A549 (cell line): ENCODE data around the gene ADGRD1. TPM values are rescaled to one million over a fixed set of nuclear protein-coding genes. Genes with fewer than 3 reads are reported as not detected.

Experiments used
- ATAC-seq, 2 experiments: fragments of 200-7000 bp in 1 of 2; fragments of >200 bp in 1 of 2; cut with Nextera tagmentation in 1 of 2; cut with Tn5 transposase in 1 of 2; 3 replicates each; pipeline versions ENCODE4 v1.8.0 to v1.9.1; 2018 to 2020; ENCODE audit warnings: mild to moderate bottlenecking in 1 of 2, moderate library complexity in 1 of 2
- CTCF ChIA-PET: fragments of 300-600 bp; sonication (Branson Sonifier 250); formaldehyde crosslinking; extraction: SDS; loops from one replicate; lab custom pipeline; 2021; ENCODE audit warnings: antibody characterized with exemption, inconsistent platforms; lab: Yijun Ruan, JAX
- POLR2A ChIA-PET: fragments of 350-600 bp; formaldehyde crosslinking; extraction: SDS; loops from one replicate; lab custom pipeline; 2021; ENCODE audit warnings: antibody characterized with exemption, inconsistent platforms; lab: Yijun Ruan, JAX
- DNase-seq, 2 experiments: peaks; one replicate each; pipeline versions ENCODE4 v3.0.0 to v3.0.0-alpha.2; 2011 to 2016; ENCODE audit warnings: low read depth in 1 of 2, low spot score in 1 of 2
- FAIRE-seq: peaks from 2 replicates; lab custom pipeline; 2011; peaks lifted over from hg19 to GRCh38; lab: Jason Lieb, UNC
- H3K27ac ChIP-seq, 2 experiments: fragments of >200 bp; sonication (Bioruptor Twin); formaldehyde crosslinking; 3 replicates each; pipeline ENCODE4 v1.5.1; 2016 to 2017
- H3K4me1 ChIP-seq: fragments of >200 bp; sonication (Bioruptor Twin); formaldehyde crosslinking; 3 replicates; pipeline ENCODE4 v1.6.1; 2016
- H3K4me2 ChIP-seq: fragments of >200 bp; sonication (Bioruptor Twin); formaldehyde crosslinking; 3 replicates; pipeline ENCODE4 v1.6.1; 2016
- H3K4me3 ChIP-seq: fragments of >200 bp; sonication (Bioruptor Twin); formaldehyde crosslinking; 3 replicates; pipeline ENCODE4 v1.5.1; 2016
- H3K9me3 ChIP-seq: fragments of >200 bp; sonication (Bioruptor Twin); formaldehyde crosslinking; 3 replicates; pipeline ENCODE4 v1.6.1; 2016
- CBX8 ChIP-seq: fragments of 200-600 bp; sonication (generic); IDR thresholded peaks from 2 replicates; pipeline ENCODE4 v1.6.1; 2016
- CEBPB ChIP-seq, 2 experiments: fragments of >200 bp in 1 of 2; sonication (Bioruptor Twin) in 1 of 2; formaldehyde crosslinking in 1 of 2; IDR thresholded peaks; 2 replicates each; pipeline ENCODE4 v1.6.1; 2012 to 2016
- CHD2 ChIP-seq: fragments of 150-350 bp; IDR thresholded peaks from 2 replicates; pipeline ENCODE4 v1.6.1; 2014; ENCODE audit warnings: low read length; ENCODE audit not compliant: partially characterized antibody
- CTCF ChIP-seq: fragments of >200 bp; sonication (Bioruptor Twin); formaldehyde crosslinking; IDR thresholded peaks from 3 replicates; pipeline ENCODE4 v1.5.1; 2016
- ESRRA ChIP-seq: fragments of 150-350 bp; IDR thresholded peaks from 2 replicates; pipeline ENCODE4 v1.6.1; 2014; ENCODE audit warnings: mild to moderate bottlenecking, low read length, borderline replicate concordance
- FOXS1 ChIP-seq: fragments of 250-450 bp; sonication (Bioruptor Pico); IDR thresholded peaks from 2 replicates; pipeline ENCODE4 v1.5.0; 2020; ENCODE audit warnings: mild to moderate bottlenecking, moderate library complexity
- HOXB5 ChIP-seq: fragments of 250-450 bp; sonication (Bioruptor Pico); IDR thresholded peaks from 2 replicates; pipeline ENCODE4 v1.5.0; 2020; ENCODE audit warnings: mild to moderate bottlenecking, moderate library complexity
- KDM1A ChIP-seq: fragments of 200-600 bp; sonication (generic); IDR thresholded peaks from 2 replicates; pipeline ENCODE4 v1.6.1; 2016; ENCODE audit warnings: low read depth, mild to moderate bottlenecking
- KDM5A ChIP-seq: fragments of 200-600 bp; sonication (generic); IDR thresholded peaks from 2 replicates; pipeline ENCODE4 v1.6.1; 2016; ENCODE audit warnings: antibody characterized with exemption, mild to moderate bottlenecking
- MAFK ChIP-seq: fragments of 450-650 bp; IDR thresholded peaks from 2 replicates; pipeline ENCODE4 v1.6.1; 2014; ENCODE audit not compliant: partially characterized antibody
- MYC ChIP-seq: IDR thresholded peaks from 2 replicates; pipeline ENCODE4 v1.6.1; 2012; ENCODE audit warnings: mild to moderate bottlenecking, inconsistent platforms, low read length, improper control_type of control experiment, borderline replicate concordance
- NPAS2 ChIP-seq: fragments of 250-450 bp; sonication (Bioruptor Pico); IDR thresholded peaks from 2 replicates; pipeline ENCODE4 v1.8.0; 2022; ENCODE audit warnings: mild to moderate bottlenecking, moderate library complexity, borderline replicate concordance
- NR3C1 ChIP-seq: fragments of >200 bp; sonication (Bioruptor Twin); formaldehyde crosslinking; IDR thresholded peaks from 3 replicates; pipeline ENCODE4 v1.6.1; 2017
- PHF8 ChIP-seq: fragments of 200-600 bp; sonication (generic); IDR thresholded peaks from 2 replicates; pipeline ENCODE4 v1.6.1; 2016; ENCODE audit warnings: low read depth, mild to moderate bottlenecking, antibody characterized with exemption, moderate library complexity, borderline replicate concordance
- POLR2A ChIP-seq: IDR thresholded peaks from 2 replicates; pipeline ENCODE4 v1.6.1; 2012; ENCODE audit warnings: mild to moderate bottlenecking, low read length
- RNF2 ChIP-seq: fragments of 200-600 bp; sonication (generic); IDR thresholded peaks from 2 replicates; pipeline ENCODE4 v1.6.1; 2016; ENCODE audit warnings: low read depth, mild to moderate bottlenecking, antibody characterized with exemption, moderate library complexity, borderline replicate concordance
- SREBF2 ChIP-seq: fragments of 450-650 bp; IDR thresholded peaks from 2 replicates; pipeline ENCODE4 v1.6.1; 2014; ENCODE audit warnings: mild to moderate bottlenecking, moderate library complexity
- USF2 ChIP-seq: fragments of 450-650 bp; IDR thresholded peaks from 2 replicates; pipeline ENCODE4 v1.6.1; 2014; ENCODE audit warnings: antibody characterized with exemption
- ZFP36 ChIP-seq: fragments of 450-650 bp; IDR thresholded peaks from 2 replicates; pipeline ENCODE4 v1.6.1; 2014; ENCODE audit warnings: borderline replicate concordance; ENCODE audit not compliant: partially characterized antibody
- WGBS: methylation state at CpG from one replicate; pipeline ENCODE4 v1.1.6; 2017; ENCODE audit errors: missing lambda C conversion rate; 5-methylcytosine and 5-hydroxymethylcytosine counted together
- polyA plus RNA-seq, 4 experiments: library from polyadenylated mRNA; depleted of rRNA in 3 of 4; stranded (reverse); fragments of >200 nt; fragmentation: RNase III in 1 of 4; extraction: RNeasy Plus Mini Kit Qiagen cat#74134 plus additional on column Dnase treatment in 1 of 4; gene quantifications; 2 replicates in 3 of 4; 3 replicates in 1 of 4; pipeline ENCODE4 v1.2.3, GENCODE V29; 2011 to 2017
- TF ChIP-seq, protein P1 (sequence below): fragments of >200 bp; sonication (Bioruptor Twin); formaldehyde crosslinking; IDR thresholded peaks from 2 replicates; pipeline ENCODE4 v1.6.1; 2016
- TF ChIP-seq, protein P2 (sequence below): IDR thresholded peaks from 2 replicates; pipeline ENCODE4 v1.6.1; 2012
- TF ChIP-seq, protein P3 (sequence below): fragments of 200-600 bp; sonication (generic); IDR thresholded peaks from 2 replicates; pipeline ENCODE4 v1.6.1; 2016; ENCODE audit warnings: antibody characterized with exemption, mild to moderate bottlenecking, moderate library complexity

ADGRD1 gene
- polyA plus RNA-seq, 2 of the 4 experiments (the other 2 are of a cell fraction): 0.36 to 1.5 TPM

- DNase-seq (no peak), ATAC-seq (0 out of 6 replicates have a peak, but pooled peaks of 1 of the 2 experiments have one; percentile 9), FAIRE-seq (no peak)
- H3K4me2 ChIP-seq: no peak overlapping the region
- WGBS: 51% methylated on average over 2 of the region's 2 CpGs
- H3K27ac ChIP-seq: no peak overlapping the region
- H3K9me3 ChIP-seq: no peaks in the 10 kb centered on the region
- POLR2A ChIA-PET: no interaction called here
- H3K4me1 ChIP-seq: no peaks in the 10 kb centered on the region
- no peak for TF ChIP-seq CEBPB (IDR thresholded peaks at IDR 0.05)
- no peak for TF ChIP-seq MYC
- no peak for TF ChIP-seq PHF8
- TF ChIP-seq MAFK: no peak
- TF ChIP-seq USF2: no peak
- no peak for TF ChIP-seq SREBF2
- no peak for TF ChIP-seq NPAS2 (CRISPR knock-in tag)
- no peak for TF ChIP-seq HOXB5 (CRISPR knock-in tag)
- TF ChIP-seq, protein P1, sequence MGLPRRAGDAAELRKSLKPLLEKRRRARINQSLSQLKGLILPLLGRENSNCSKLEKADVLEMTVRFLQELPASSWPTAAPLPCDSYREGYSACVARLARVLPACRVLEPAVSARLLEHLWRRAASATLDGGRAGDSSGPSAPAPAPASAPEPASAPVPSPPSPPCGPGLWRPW: no peak
- H3K4me3 ChIP-seq: no peak overlapping the region
- CTCF ChIA-PET: interaction anchor here (1.6 kb wide), 1 partner anchor 11 kb away, joined by 5 read pairs; no protein-coding TSS in a partner anchor
Observed at GRCh38 chr12:131002216-131002631, 48.5 kb downstream of the ADGRD1 start.

- no peaks in the 10 kb centered on the region for H3K9me3 ChIP-seq
- H3K4me2 ChIP-seq: no peak overlapping the region
- POLR2A ChIA-PET: no interaction called here
- no peak overlapping the region for H3K4me3 ChIP-seq
- no peak overlapping the region for H3K27ac ChIP-seq
- no peaks in the 10 kb centered on the region for H3K4me1 ChIP-seq
- DNase-seq (no peak), ATAC-seq (no peak; a peak in 1 of 6 replicates), FAIRE-seq (no peak)
- WGBS: 47% methylated on average over 16 of the region's 18 CpGs
- CTCF ChIA-PET: interaction anchor here (1.6 kb wide), 1 partner anchor 10 kb away, joined by 5 read pairs; no protein-coding TSS in a partner anchor
- no peak for TF ChIP-seq RNF2
- no peak for TF ChIP-seq CHD2
- no peak for TF ChIP-seq POLR2A
- TF ChIP-seq, protein P2, sequence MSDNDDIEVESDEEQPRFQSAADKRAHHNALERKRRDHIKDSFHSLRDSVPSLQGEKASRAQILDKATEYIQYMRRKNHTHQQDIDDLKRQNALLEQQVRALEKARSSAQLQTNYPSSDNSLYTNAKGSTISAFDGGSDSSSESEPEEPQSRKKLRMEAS: no peak
Observed at GRCh38 chr12:131003036-131003715, 49.5 kb downstream of the ADGRD1 start.

DNA sequence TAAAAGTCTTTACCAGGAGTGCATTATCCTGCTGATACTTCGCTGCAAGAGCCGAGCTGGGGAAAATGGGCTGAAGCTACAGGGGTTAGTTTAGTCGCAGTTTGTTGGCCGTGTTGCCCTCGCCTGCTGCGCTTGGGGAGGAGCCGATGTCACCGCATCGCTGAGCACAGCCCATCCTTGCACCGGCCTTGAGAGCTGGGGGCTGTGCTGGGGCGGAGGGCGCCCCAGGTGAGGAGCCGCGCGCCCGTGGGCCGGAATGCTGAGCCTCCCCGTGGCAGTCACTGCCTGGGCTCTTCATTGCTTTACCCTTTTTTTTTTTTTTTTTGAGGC, 50.0 kb downstream of the ADGRD1 start:
- ChIA-PET CTCF (no interaction called here), POLR2A (no interaction called here)
- Histone ChIP-seq H3K4me3 (no peak overlapping the region), H3K9me3 (no peaks in the 10 kb centered on the region), H3K4me1 (no peaks in the 10 kb centered on the region), H3K27ac (no peak overlapping the region), H3K4me2 (no peak overlapping the region)
- TF ChIP-seq CTCF: no peak
- no peak for TF ChIP-seq RNF2
- TF ChIP-seq NR3C1: no peak
- no peak for TF ChIP-seq KDM1A
- TF ChIP-seq, protein P2: no peak
- TF ChIP-seq FOXS1 (CRISPR knock-in tag): no peak
- TF ChIP-seq CBX8: no peak
- TF ChIP-seq ESRRA: no peak
- no peak for TF ChIP-seq KDM5A
- TF ChIP-seq NPAS2 (CRISPR knock-in tag): no peak
- TF ChIP-seq, protein P1: no peak
- TF ChIP-seq, protein P3, sequence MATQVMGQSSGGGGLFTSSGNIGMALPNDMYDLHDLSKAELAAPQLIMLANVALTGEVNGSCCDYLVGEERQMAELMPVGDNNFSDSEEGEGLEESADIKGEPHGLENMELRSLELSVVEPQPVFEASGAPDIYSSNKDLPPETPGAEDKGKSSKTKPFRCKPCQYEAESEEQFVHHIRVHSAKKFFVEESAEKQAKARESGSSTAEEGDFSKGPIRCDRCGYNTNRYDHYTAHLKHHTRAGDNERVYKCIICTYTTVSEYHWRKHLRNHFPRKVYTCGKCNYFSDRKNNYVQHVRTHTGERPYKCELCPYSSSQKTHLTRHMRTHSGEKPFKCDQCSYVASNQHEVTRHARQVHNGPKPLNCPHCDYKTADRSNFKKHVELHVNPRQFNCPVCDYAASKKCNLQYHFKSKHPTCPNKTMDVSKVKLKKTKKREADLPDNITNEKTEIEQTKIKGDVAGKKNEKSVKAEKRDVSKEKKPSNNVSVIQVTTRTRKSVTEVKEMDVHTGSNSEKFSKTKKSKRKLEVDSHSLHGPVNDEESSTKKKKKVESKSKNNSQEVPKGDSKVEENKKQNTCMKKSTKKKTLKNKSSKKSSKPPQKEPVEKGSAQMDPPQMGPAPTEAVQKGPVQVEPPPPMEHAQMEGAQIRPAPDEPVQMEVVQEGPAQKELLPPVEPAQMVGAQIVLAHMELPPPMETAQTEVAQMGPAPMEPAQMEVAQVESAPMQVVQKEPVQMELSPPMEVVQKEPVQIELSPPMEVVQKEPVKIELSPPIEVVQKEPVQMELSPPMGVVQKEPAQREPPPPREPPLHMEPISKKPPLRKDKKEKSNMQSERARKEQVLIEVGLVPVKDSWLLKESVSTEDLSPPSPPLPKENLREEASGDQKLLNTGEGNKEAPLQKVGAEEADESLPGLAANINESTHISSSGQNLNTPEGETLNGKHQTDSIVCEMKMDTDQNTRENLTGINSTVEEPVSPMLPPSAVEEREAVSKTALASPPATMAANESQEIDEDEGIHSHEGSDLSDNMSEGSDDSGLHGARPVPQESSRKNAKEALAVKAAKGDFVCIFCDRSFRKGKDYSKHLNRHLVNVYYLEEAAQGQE: no peak
- TF ChIP-seq ZFP36: no peak
- ATAC-seq: no peak
- DNase-seq: no peak
- WGBS: 86% methylated on average over 18 of the region's 18 CpGs
- FAIRE-seq: no peak
